ENCODE data around the gene GUCA1C. TPM values are rescaled to one million over a fixed set of nuclear protein-coding genes. Genes with fewer than 3 reads are reported as not detected.

The GUCA1C gene
- total and polyA plus RNA-seq, 2 of the 8 experiments (the other 6 are each of a cell fraction or from before 2014, with no cell fraction given): not detected

GRCh38 chr3:108973019-108973418 is 19.3 kb upstream of the GUCA1C start:
- Histone ChIP-seq H4K20me1 (replicated peaks in 1 of 2; ENCODE audit: control insufficient read depth in 1 of 2, insufficient read depth in 2 of 2, low read length in 2 of 2) (no peaks in the 10 kb centered on the region), H3K4me1 (replicated peaks in 1 of 4; ENCODE audit: control insufficient read depth in 3 of 4, insufficient read depth in 4 of 4, low read length in 3 of 4) (no peaks in the 10 kb centered on the region), H2BK5ac (ENCODE audit: low read depth, low read length) (no peak overlapping the region), H3K4ac (replicated peaks; ENCODE audit: insufficient read length, low read depth, low read length) (no peak overlapping the region), H3K79me2 (ENCODE audit: control insufficient read depth in 1 of 2, insufficient read depth in 2 of 2, low read length in 2 of 2) (no peaks in the 10 kb centered on the region), H3K79me1 (ENCODE audit: low read depth, low read length) (no peaks in the 10 kb centered on the region), H2AK5ac (ENCODE audit: low read depth, low read length) (no peak overlapping the region), H3K9me3 (ENCODE audit: insufficient read depth in 2 of 2, low read depth in 1 of 2, low read length in 1 of 2) (no peaks in the 10 kb centered on the region), H2BK120ac (replicated peaks; ENCODE audit: low read depth, low read length) (no peak overlapping the region), H2BK12ac (ENCODE audit: low read depth, low read length) (no peak overlapping the region), H3K23me2 (ENCODE audit: low read depth, low read length) (no peaks in the 10 kb centered on the region), H3K23ac (ENCODE audit: insufficient read length) (no peak overlapping the region), H3K9ac (replicated peaks in 1 of 4; ENCODE audit: extremely low read depth in 1 of 4, low read depth in 3 of 4, low read length in 3 of 4) (no peak overlapping the region), H2BK15ac (ENCODE audit: low read length) (no peak overlapping the region), H3K36me3 (ENCODE audit: control insufficient read depth in 2 of 4, insufficient read depth in 4 of 4, low read length in 3 of 4) (no peaks in the 10 kb centered on the region), H3K4me3 (ENCODE audit: extremely low read depth in 1 of 4, insufficient read depth in 2 of 4, low read depth in 3 of 4, low read length in 4 of 4) (no peak overlapping the region), H4K5ac (ENCODE audit: insufficient read length, low read depth, low read length) (no peak overlapping the region), H3K18ac (ENCODE audit: extremely low read depth, low read length) (no peak overlapping the region), H3K14ac (ENCODE audit: insufficient read length) (no peak overlapping the region), H3K27me3 (replicated peaks in 1 of 4; ENCODE audit: control insufficient read depth in 3 of 4, extremely low read depth in 1 of 4, insufficient read depth in 3 of 4, low read length in 3 of 4) (no peaks in the 10 kb centered on the region; a peak in 1 of 7 replicates), H3K27ac (ENCODE audit: low read depth, low read length) (no peak overlapping the region), H2AFZ (ENCODE audit: low read length) (no peak overlapping the region), H2BK20ac (ENCODE audit: low read length) (no peak overlapping the region), H4K8ac (ENCODE audit: extremely low read depth, insufficient read depth, low read length) (no peak overlapping the region), H4K91ac (replicated peaks; ENCODE audit: insufficient read length, low read length) (no peak overlapping the region), H3K56ac (replicated peaks; ENCODE audit: insufficient read length, low read depth, low read length) (no peak overlapping the region), H3K4me2 (ENCODE audit: insufficient read depth in 1 of 2, low read depth in 2 of 2, low read length in 2 of 2) (no peak overlapping the region)
- WGBS, 2 experiments (ENCODE audit: extremely low coverage in 1 of 2, insufficient coverage in 1 of 2, insufficient read length in 1 of 2, insufficient replicate concordance in 2 of 2, low coverage in 1 of 2, low lambda C conversion rate in 2 of 2, missing lambda C conversion rate in 1 of 2): 78% methylated on average over 1 of the region's 1 CpG; no CpG with 5 or more reads in 1 of the 2 experiments
- no peak for FAIRE-seq
- ChIA-PET POLR2A (ENCODE audit: partially characterized antibody) (no interaction called here), CTCF (ENCODE audit: partially characterized antibody) (interaction anchor here (1.1 kb wide), 1 partner anchor 40 kb away, joined by 3 read pairs; no protein-coding TSS in a partner anchor)
- DNase-seq (ENCODE audit: low read depth in 1 of 2, low spot score in 2 of 2): no peak
- TF ChIP-seq TCF12 (IDR thresholded peaks at IDR 0.05; ENCODE audit: low read depth, low read length) (no peak), TEAD4 (IDR thresholded peaks at IDR 0.05; ENCODE audit: low read depth, low read length) (no peak)
